T-helper 2 cell treated with Interferon-gamma antibody and Interleukin-4, amounts not matched to agents 5 μg/mL and 100 μg/mL, for 36 hours (primary cell): ENCODE results near the gene KCP.

ENCODE experiments used
- DNase-seq: peaks from one replicate; pipeline ENCODE4 v3.0.0; 2021; ENCODE audit warnings: low spot score
- H3K27ac Mint-ChIP-seq: one replicate; pipeline ENCODE4 v1.8.0; 2021; ENCODE audit warnings: mild to moderate bottlenecking, mixed read lengths
- H3K27me3 Mint-ChIP-seq: one replicate; pipeline ENCODE4 v1.8.0; 2021; ENCODE audit warnings: low read depth, mixed read lengths
- H3K36me3 Mint-ChIP-seq: one replicate; pipeline ENCODE4 v1.8.0; 2021; ENCODE audit warnings: low read depth, mixed read lengths
- H3K4me1 Mint-ChIP-seq: one replicate; pipeline ENCODE4 v1.8.0; 2021; ENCODE audit warnings: low read depth, mixed read lengths
- H3K4me3 Mint-ChIP-seq: one replicate; pipeline ENCODE4 v1.8.0; 2022; ENCODE audit warnings: mild to moderate bottlenecking, moderate library complexity, mixed read lengths
- H3K9me3 Mint-ChIP-seq: one replicate; pipeline ENCODE4 v1.8.0; 2021; ENCODE audit warnings: mixed read lengths

Gene KCP

DNA sequence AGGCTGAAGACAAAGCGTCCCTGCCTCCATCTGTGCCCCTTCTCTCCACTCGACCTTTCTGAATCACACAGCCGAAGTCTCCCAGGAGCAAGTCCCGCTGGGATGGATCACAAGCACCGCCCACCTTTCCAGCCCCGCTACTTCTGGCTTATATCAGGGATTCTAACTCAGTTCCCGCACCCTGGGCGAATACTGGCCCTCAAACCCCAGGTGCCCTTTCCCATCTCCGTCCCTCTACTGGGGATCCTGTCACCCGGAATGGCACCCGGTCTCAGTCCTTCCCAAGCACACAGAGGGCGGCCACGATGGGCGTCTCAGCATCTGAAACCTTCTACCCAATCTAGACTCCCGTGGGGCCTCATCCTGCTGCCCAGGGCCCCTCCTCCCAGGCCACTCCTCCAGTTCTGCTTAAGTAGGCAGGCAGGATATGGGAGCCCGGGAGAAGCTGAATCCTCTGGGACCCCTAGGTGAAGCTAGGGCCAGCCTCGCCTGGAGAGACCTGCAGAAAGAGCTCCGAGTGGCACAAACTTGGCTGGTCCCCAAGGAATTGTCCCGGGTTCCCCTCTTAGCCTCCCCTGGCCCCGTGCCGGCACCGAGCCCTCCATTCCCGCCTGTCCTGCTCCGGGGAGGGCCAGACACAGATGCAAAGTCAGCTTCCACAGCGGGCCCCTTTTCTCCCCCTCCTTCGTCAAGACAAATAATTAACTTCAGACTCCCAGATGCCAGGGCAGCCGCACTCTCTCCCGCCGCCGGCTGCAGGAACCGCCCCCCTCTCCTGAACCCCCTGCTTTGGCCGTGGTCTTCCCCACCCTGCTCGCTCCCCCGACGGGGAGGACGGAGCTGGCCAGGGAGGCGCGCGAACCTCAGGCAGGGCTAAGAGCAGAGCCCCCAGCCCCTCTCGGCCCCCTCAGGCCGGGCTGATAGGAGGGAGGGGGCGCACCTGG, 612 bp downstream of the KCP start:
- DNase-seq = no peak
- H3K36me3 Mint-ChIP-seq = no peaks in the 10 kb centered on the region
- peaks cover 52% of the 10 kb centered on the region for H3K27me3 Mint-ChIP-seq

DNA sequence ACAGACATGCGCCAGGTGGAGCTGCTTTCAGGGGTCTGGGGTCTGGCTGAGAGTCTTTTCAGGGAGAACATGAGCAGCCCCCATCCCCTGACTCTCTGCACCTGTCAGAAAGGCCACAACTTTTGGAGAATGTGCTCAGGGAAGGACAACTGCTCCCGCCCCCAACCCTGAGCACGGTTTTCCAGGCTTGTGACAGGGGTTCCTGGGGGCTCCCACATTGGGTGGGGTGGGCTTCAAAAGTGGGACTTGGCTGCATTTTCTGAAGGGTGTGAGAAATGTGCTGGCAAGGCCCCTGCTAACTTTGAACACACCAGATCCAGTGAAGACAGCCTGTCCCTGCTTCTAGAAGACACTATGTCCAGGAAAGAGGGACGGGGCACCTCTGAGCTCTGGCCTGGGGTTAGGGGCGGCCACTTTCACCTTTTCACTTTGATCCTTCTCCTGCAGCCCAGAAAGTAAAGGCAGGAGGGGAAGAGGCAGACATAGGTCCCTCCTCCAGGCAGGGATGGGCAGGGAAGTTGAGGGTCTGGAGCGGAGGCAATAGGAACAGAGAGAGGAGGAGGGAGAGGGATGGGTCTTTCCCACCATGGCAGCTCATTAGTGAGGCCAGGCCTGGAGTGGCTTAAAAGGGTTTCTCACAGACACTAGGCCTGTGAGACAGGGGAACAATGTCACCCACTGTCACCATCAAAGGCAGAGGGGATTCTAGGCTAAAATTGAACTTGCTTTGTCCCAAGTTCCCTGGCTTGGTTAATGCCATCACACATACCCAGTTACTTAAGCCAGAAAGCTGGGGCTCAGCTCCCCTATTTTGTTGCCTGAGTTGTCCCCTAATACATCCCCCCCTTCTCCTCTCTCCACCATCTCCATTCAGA, 1.5 kb downstream of the KCP start:
- Mint-ChIP-seq H3K27ac (no peak overlapping the region), H3K4me1 (no peaks in the 10 kb centered on the region), H3K9me3 (no peaks in the 10 kb centered on the region), H3K4me3 (no peak overlapping the region), H3K36me3 (no peaks in the 10 kb centered on the region), H3K27me3 (peaks cover 45% of the 10 kb centered on the region)
- DNase-seq = no peak

More for the DNA sequence above, 612 bp downstream of the KCP start:
- Mint-ChIP-seq H3K9me3 (no peaks in the 10 kb centered on the region), H3K27ac (no peak overlapping the region), H3K4me3 (no peak overlapping the region), H3K4me1 (no peaks in the 10 kb centered on the region)

DNA sequence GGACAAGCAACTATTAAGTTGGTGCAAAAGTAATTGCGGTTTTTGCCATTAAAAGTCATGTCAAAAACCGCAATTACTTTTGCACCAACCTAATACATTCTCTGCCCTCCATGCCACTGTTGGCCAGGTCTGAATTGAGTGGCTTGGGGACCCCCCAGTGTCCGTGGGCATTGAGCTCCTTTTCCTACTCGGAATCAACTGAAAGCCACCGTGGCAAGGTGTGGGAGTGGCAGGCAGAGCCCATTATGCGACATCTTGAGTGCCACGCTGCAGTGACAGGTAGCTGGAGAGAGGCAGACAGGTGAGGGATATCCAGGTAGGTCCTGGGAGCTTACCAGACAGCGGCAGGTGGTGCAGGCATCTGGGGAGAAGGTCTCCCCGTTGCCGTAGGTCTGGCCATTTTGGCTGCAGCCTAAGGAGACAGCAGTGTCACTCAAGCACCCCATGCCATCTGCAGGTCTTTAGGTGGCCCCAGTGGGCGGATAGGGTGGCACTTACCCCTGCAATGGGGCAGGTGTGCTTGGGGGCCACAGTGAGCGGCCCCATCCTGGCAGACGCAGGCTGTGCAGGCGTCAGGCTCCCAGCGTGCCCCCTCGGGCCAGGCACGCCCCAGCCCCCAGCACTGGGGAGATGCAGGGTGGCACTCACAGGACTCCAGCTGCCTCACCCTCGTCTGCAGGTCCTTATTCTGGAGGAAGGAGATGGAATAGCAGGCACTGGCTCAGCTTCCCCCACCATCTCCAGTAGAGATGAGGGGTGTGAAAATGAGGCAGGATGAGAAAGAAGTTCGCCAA, 3.5 kb downstream of the KCP start:
- Mint-ChIP-seq H3K27me3 (peaks cover 36% of the 10 kb centered on the region), H3K4me3 (no peak overlapping the region), H3K9me3 (no peaks in the 10 kb centered on the region), H3K36me3 (no peaks in the 10 kb centered on the region), H3K27ac (no peak overlapping the region), H3K4me1 (no peaks in the 10 kb centered on the region)
- DNase-seq = no peak

DNA sequence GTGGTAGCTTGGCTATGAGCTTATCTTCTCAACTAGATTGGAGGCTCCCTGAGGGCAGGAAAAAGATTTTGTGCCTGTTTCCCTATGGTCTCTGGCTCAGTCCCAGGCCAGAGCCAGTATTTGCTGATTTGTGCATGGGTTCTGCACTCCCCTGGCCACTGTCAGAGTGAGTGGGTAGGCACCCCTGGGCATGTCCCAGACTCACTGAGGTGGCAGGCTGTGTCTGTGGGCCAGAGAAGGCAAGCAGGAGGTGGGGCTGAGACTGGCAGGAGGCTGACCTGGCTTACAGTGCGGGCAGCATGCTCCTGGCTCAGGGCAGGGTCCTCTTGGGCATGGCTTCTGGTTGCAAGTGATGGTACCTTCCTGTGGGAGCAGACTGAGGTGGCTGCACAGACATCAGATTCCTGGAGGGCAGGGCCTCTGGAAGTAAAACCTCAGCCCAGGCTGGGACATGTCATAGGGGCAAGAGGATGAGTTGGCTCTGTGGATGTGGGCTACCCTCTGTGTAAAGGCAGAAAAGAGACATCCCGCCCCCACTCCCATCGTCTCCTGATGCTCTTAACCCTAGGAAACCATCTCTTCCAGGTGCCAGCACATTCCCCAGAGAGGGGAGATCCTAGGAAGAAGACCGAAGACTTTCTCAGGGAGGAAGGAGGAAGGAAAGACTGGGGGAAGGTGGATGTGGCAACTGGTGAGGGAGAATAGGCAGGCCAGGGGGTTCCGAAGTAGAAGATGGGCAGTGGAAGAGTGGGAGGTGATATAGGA, 4.3 kb downstream of the KCP start:
- Mint-ChIP-seq H3K27ac (no peak overlapping the region), H3K4me3 (no peak overlapping the region), H3K9me3 (no peaks in the 10 kb centered on the region), H3K4me1 (no peaks in the 10 kb centered on the region), H3K36me3 (no peaks in the 10 kb centered on the region), H3K27me3 (peaks cover 31% of the 10 kb centered on the region)
- DNase-seq = no peak

DNA sequence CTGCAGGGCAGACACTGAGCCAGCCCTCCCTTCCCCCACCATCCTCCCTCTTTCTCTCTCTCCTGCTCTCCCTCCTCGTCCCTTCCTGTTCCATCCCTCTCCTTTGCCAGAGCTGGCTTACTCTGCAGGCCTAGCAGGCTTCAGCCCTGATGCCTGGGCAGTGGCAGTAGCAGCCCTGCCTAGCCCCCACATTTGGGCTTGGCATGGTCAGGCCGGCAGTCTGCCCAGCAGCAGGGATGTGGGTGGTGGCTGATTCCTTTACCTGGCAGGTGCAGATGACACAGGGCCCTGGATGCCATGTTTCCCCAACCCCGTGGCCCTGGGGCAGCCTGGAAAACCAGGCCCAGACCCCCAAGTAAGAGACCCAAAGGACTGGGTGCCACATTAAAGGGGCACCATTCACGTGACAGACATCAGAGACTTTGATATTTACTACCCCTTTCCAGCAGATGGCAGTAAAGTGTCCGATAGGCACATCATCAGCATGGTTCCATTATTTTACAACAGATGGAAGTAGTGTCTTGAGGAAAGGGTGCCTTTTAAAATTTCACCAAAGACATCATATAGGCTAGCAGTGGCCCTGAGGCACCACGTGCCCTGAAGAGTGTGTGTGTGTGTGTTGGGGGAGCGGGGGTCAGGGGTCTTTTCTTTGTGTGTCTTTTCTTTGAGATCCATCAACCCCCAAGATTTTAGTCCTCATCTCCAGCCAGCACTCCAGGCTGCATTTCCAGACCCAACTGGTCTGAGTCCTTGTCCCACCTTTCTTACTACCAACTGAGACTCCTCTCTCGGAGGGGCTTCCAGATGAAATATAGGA, 5.9 kb downstream of the KCP start:
- H3K4me1 Mint-ChIP-seq = no peaks in the 10 kb centered on the region
- no peak for DNase-seq
- no peaks in the 10 kb centered on the region for H3K36me3 Mint-ChIP-seq
- H3K27me3 Mint-ChIP-seq = peaks cover 19% of the 10 kb centered on the region
- H3K4me3 Mint-ChIP-seq = no peak overlapping the region
- no peaks in the 10 kb centered on the region for H3K9me3 Mint-ChIP-seq
- H3K27ac Mint-ChIP-seq = no peak overlapping the region

DNA sequence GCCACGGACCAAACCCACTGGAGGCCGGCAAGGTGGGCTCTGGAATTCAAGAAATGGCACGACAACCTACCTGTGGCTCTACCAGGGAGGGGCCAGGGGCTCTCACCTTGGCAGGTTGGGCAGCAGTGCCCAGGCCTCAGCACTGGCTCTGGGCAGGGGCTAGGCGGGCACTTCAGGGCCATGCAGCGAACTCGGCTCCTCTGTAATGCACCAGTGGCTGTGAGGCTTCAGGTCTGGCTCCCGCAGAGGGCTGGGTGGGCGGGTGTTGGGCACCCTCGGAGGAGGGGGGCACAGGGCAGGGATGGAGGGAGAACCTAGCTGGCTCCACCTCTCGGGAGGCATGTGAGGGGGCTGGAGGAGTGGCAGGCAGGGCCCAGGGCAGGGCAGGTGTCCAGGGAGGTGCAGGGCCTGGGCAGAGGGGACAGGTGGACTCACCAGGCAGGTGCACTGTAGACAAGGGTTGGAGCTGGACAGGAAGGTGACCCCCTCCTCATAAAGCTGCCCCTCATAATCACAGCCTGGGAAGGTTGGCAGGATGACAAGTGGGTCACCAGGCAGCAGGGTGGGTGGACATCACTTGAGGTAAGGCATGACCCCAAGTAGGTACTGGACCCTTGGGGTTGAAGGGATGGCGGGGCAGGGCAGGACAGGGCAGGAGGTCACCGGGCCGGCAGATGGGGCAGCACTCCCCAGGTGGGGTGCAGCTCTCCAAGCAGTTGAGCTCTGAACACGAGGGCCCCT, 6.7 kb downstream of the KCP start:
- DNase-seq = no peak
- no peaks in the 10 kb centered on the region for H3K4me1 Mint-ChIP-seq
- H3K9me3 Mint-ChIP-seq = no peaks in the 10 kb centered on the region
- no peak overlapping the region for H3K4me3 Mint-ChIP-seq
- no peaks in the 10 kb centered on the region for H3K36me3 Mint-ChIP-seq
- no peak overlapping the region for H3K27ac Mint-ChIP-seq
- peaks cover 11% of the 10 kb centered on the region for H3K27me3 Mint-ChIP-seq

DNA sequence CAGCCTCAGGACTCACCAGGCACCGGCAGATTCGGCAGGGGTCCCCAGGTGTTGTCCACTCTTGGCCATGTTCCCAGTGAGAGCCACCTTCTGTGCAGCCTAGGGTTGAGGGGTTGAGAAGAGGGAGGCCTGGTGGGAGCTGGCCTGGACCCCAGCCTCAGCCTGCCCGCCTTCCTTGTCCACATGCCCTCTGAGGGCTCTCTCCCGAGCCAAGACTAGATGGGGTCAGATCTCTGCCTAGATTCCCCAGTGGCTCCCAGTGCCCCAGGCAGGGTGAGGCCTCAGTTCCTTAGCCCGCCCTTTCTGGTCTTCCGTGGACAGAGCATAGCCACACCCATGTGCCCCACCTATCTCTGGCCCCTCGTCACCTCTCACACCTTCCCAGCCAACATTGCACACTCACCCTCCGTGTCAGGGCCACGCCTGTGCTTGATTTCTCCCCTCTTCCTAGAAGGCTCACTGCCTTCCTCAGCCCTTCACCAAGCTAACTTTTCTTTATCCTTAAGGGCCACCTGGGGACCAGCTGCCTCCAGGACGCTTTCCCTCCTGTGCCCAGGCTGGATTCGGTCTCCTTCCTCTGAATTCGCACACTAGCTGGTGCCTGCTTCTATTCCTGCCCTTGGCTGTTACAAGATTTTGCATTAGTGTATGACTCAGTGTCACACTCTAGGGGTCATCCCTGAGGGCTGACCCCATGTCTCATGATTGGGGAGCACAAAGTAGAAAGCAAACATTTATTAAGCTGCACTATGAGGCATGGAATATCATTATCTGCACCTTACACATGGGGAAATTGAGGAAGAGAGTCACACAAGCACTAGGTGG, 7.5 kb downstream of the KCP start:
- H3K27ac Mint-ChIP-seq = no peak overlapping the region
- H3K4me3 Mint-ChIP-seq = no peak overlapping the region
- peaks cover 7% of the 10 kb centered on the region for H3K27me3 Mint-ChIP-seq
- DNase-seq = no peak
- H3K9me3 Mint-ChIP-seq = peaks cover 5% of the 10 kb centered on the region
- H3K4me1 Mint-ChIP-seq = no peaks in the 10 kb centered on the region
- no peaks in the 10 kb centered on the region for H3K36me3 Mint-ChIP-seq

DNA sequence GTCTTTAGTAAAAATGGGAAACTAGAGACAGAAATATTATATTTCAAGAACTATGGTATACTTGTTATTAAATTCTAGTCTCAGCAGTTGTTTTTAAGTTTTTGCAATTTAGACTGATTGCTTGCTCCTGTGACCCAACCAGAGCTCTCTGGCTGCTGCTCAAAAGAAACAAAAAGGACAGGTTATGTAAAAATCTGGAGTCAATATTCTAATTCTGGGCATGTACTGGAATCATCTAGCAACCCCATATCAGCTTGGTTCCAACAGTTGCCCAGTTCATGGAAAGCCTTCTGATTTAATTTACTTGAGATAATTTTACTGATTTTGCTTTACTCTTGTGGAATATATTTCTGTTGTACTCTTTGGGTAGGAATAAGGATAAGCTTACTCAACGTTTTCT, 10.3 kb downstream of the KCP start:
- H3K9me3 Mint-ChIP-seq = peaks cover 5% of the 10 kb centered on the region
- no peak for DNase-seq
- H3K27ac Mint-ChIP-seq = no peak overlapping the region
- H3K36me3 Mint-ChIP-seq = no peaks in the 10 kb centered on the region
- H3K4me3 Mint-ChIP-seq = no peak overlapping the region
- peaks cover 8% of the 10 kb centered on the region for H3K27me3 Mint-ChIP-seq
- no peaks in the 10 kb centered on the region for H3K4me1 Mint-ChIP-seq

DNA sequence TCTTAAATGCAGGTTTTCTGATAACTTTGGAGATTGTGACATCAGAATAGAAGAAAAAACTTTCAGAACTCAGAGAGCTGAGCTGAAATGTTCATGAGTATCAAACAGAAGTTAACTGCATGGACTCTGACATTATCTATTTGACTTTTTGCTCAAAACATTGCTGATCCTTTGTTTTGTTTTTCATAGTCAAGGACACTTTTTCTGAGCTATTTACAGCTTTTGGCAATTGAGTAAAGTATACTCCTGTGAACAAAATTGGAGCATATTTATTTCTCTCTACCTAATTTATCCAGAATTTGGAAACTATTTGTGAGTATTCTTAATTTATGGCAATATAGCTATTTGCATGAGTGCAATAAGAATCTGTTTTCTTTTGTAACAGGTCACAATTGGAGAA, 11.1 kb downstream of the KCP start:
- no peak for DNase-seq
- H3K4me3 Mint-ChIP-seq = no peak overlapping the region
- no peak overlapping the region for H3K27ac Mint-ChIP-seq
- H3K27me3 Mint-ChIP-seq = peaks cover 8% of the 10 kb centered on the region
- no peaks in the 10 kb centered on the region for H3K4me1 Mint-ChIP-seq
- no peaks in the 10 kb centered on the region for H3K36me3 Mint-ChIP-seq
- H3K9me3 Mint-ChIP-seq = peaks cover 5% of the 10 kb centered on the region

DNA sequence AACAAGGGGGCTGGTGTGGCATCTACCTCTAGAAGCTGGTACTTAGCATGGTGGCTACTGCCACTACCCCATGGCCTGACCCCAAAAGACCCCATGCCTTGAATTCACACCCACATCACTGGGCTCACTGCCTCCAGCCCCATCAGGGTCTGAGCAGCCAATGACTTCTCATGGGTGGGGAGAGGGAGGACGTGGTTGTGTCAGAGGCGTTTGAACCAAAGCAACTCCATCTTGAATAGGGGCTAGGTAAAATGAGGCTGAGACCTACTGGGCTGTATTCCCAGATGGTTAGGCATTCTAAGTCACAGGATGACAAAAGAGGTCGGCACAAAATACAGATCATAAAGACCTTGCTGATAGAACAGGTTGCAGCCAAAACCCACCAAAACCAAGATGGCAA, 15.2 kb downstream of the KCP start:
- Mint-ChIP-seq H3K4me3 (no peak overlapping the region), H3K27ac (no peak overlapping the region), H3K27me3 (peaks cover 12% of the 10 kb centered on the region), H3K9me3 (peaks cover 5% of the 10 kb centered on the region), H3K36me3 (no peaks in the 10 kb centered on the region), H3K4me1 (no peaks in the 10 kb centered on the region)
- no peak for DNase-seq

DNA sequence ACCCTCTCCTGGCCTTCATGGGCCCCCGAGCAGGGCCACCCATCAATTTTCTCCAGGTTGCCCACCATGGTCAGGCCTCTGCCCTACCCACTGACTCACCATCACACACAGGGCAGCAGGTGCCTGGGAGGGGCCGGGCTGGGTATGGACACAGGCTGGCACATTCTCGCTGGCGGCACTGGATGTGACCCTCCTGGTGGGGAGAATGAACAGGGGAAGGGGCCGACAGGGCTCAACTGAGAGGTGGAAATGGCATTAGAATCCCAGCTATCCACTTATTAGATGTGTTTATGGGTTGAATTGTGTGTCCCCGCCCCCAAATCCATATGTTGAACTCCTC, 16.4 kb downstream of the KCP start:
- Mint-ChIP-seq H3K27me3 (peaks cover 20% of the 10 kb centered on the region), H3K9me3 (peaks cover 5% of the 10 kb centered on the region), H3K4me3 (no peak overlapping the region), H3K36me3 (no peaks in the 10 kb centered on the region), H3K4me1 (no peaks in the 10 kb centered on the region), H3K27ac (no peak overlapping the region)
- no peak for DNase-seq
